SU-DHL-6 (cell line): ENCODE data around the gene NFKBIL1.

ENCODE experiments used
- CTCF ChIP-seq: fragments of 200-600 bp; sonication (generic); IDR thresholded peaks from one replicate; pipeline ENCODE4 v1.5.1; 2017; ENCODE audit warnings: antibody characterized with exemption, mild to moderate bottlenecking, low read length, moderate library complexity; ENCODE audit not compliant: insufficient read depth, poor library complexity, severe bottlenecking
- EZH2phosphoT487 ChIP-seq: fragments of 200-600 bp; sonication (generic), shearing (Covaris generic); conservative IDR thresholded peaks from 2 replicates; pipeline ENCODE4 v1.6.1; 2018; ENCODE audit warnings: mild to moderate bottlenecking, antibody characterized with exemption, low read length, moderate library complexity, mixed read lengths

- TF ChIP-seq CTCF (peak; percentile 52), EZH2phosphoT487 (no peak)
These were observed 49.6 kb downstream of the NFKBIL1 start for GRCh38 chr6:31597006-31597405.
